Activated naive CD8-positive, alpha-beta T cell treated with anti-CD3 and anti-CD28 coated beads for 36 hours (primary cell): ENCODE results near the gene MRPL14. TPM values are rescaled to one million over a fixed set of nuclear protein-coding genes. Genes with fewer than 3 reads are reported as not detected.

Experiments used
- DNase-seq: peaks from one replicate; pipeline ENCODE4 v3.0.0; 2021
- H3K27ac Mint-ChIP-seq: one replicate; pipeline ENCODE4 v1.8.0; 2022; ENCODE audit warnings: mild to moderate bottlenecking, moderate library complexity, mixed read lengths
- H3K27me3 Mint-ChIP-seq: one replicate; pipeline ENCODE4 v1.8.0; 2022; ENCODE audit warnings: mild to moderate bottlenecking, mixed read lengths
- H3K36me3 Mint-ChIP-seq: one replicate; pipeline ENCODE4 v1.8.0; 2021; ENCODE audit warnings: mild to moderate bottlenecking, mixed read lengths
- H3K4me1 Mint-ChIP-seq: one replicate; pipeline ENCODE4 v1.8.0; 2021; ENCODE audit warnings: mixed read lengths
- H3K4me3 Mint-ChIP-seq: one replicate; pipeline ENCODE4 v1.8.0; 2022; ENCODE audit warnings: mild to moderate bottlenecking, moderate library complexity, mixed read lengths
- H3K9me3 Mint-ChIP-seq: one replicate; pipeline ENCODE4 v1.8.0; 2022; ENCODE audit warnings: mixed read lengths
- total RNA-seq, 2 experiments: library from RNA; stranded (reverse); gene quantifications; one replicate each; pipeline ENCODE4 v1.2.3, GENCODE V29; 2021

The MRPL14 gene
- total RNA-seq, 2 experiments from 2014 or later = 58.5 to 60.8 TPM

- Mint-ChIP-seq H3K27ac (no peak overlapping the region), H3K36me3 (peaks cover 19% of the 10 kb centered on the region), H3K9me3 (no peaks in the 10 kb centered on the region), H3K4me3 (no peak overlapping the region), H3K4me1 (peaks cover 61% of the 10 kb centered on the region), H3K27me3 (no peaks in the 10 kb centered on the region)
- no peak for DNase-seq
Measured at GRCh38 chr6:44119704-44120262, 7.5 kb downstream of the MRPL14 start.

GRCh38 chr6:44117397-44118128 is 9.7 kb downstream of the MRPL14 start:
- no peak overlapping the region for H3K27ac Mint-ChIP-seq
- no peaks in the 10 kb centered on the region for H3K9me3 Mint-ChIP-seq
- DNase-seq = no peak
- H3K4me1 Mint-ChIP-seq = peaks cover 38% of the 10 kb centered on the region
- no peak overlapping the region for H3K4me3 Mint-ChIP-seq
- peaks cover 15% of the 10 kb centered on the region for H3K36me3 Mint-ChIP-seq
- H3K27me3 Mint-ChIP-seq = no peaks in the 10 kb centered on the region

- H3K36me3 Mint-ChIP-seq = peaks cover 14% of the 10 kb centered on the region
- DNase-seq = no peak
- no peak overlapping the region for H3K4me3 Mint-ChIP-seq
Measured at GRCh38 chr6:44116641-44117382, 10.4 kb downstream of the MRPL14 start.

GRCh38 chr6:44115866-44116265 is 11.4 kb downstream of the MRPL14 start:
- H3K9me3 Mint-ChIP-seq = no peaks in the 10 kb centered on the region
- H3K27me3 Mint-ChIP-seq = no peaks in the 10 kb centered on the region
- DNase-seq = no peak
- peaks cover 19% of the 10 kb centered on the region for H3K36me3 Mint-ChIP-seq
- no peak overlapping the region for H3K4me3 Mint-ChIP-seq
- peaks cover 29% of the 10 kb centered on the region for H3K4me1 Mint-ChIP-seq
- H3K27ac Mint-ChIP-seq = no peak overlapping the region

More at GRCh38 chr6:44116641-44117382, 10.4 kb downstream of the MRPL14 start:
- Mint-ChIP-seq H3K4me1 (peaks cover 34% of the 10 kb centered on the region), H3K9me3 (no peaks in the 10 kb centered on the region), H3K27me3 (no peaks in the 10 kb centered on the region), H3K27ac (no peak overlapping the region)

- Mint-ChIP-seq H3K9me3 (no peaks in the 10 kb centered on the region), H3K4me3 (no peak overlapping the region), H3K27ac (no peak overlapping the region), H3K4me1 (peaks cover 15% of the 10 kb centered on the region), H3K27me3 (no peaks in the 10 kb centered on the region), H3K36me3 (peaks cover 18% of the 10 kb centered on the region)
- no peak for DNase-seq
Measured at GRCh38 chr6:44113414-44113813, 13.8 kb downstream of the MRPL14 start.

GRCh38 chr6:44111434-44112417 is 15.5 kb downstream of the MRPL14 start:
- H3K9me3 Mint-ChIP-seq = no peaks in the 10 kb centered on the region
- no peak overlapping the region for H3K27ac Mint-ChIP-seq
- no peak overlapping the region for H3K4me3 Mint-ChIP-seq
- no peaks in the 10 kb centered on the region for H3K27me3 Mint-ChIP-seq
- peaks cover 15% of the 10 kb centered on the region for H3K36me3 Mint-ChIP-seq
- peaks cover 6% of the 10 kb centered on the region for H3K4me1 Mint-ChIP-seq
- DNase-seq = no peak

- Mint-ChIP-seq H3K4me1 (no peaks in the 10 kb centered on the region), H3K9me3 (no peaks in the 10 kb centered on the region), H3K27ac (no peak overlapping the region), H3K36me3 (peaks cover 15% of the 10 kb centered on the region), H3K4me3 (no peak overlapping the region), H3K27me3 (no peaks in the 10 kb centered on the region)
- DNase-seq = no peak
Measured at GRCh38 chr6:44110966-44111365, 16.3 kb downstream of the MRPL14 start.

GRCh38 chr6:44110005-44110676 is 17.1 kb downstream of the MRPL14 start:
- Mint-ChIP-seq H3K36me3 (peaks cover 13% of the 10 kb centered on the region), H3K27me3 (no peaks in the 10 kb centered on the region), H3K27ac (no peak overlapping the region), H3K4me1 (peaks cover under 1% of the 10 kb centered on the region), H3K9me3 (no peaks in the 10 kb centered on the region), H3K4me3 (no peak overlapping the region)
- no peak for DNase-seq

GRCh38 chr6:44109212-44109611 is 18.0 kb downstream of the MRPL14 start:
- no peak for DNase-seq
- H3K36me3 Mint-ChIP-seq = peaks cover 13% of the 10 kb centered on the region
- no peaks in the 10 kb centered on the region for H3K9me3 Mint-ChIP-seq
- H3K4me3 Mint-ChIP-seq = no peak overlapping the region
- H3K27ac Mint-ChIP-seq = no peak overlapping the region
- peaks cover 2% of the 10 kb centered on the region for H3K4me1 Mint-ChIP-seq
- no peaks in the 10 kb centered on the region for H3K27me3 Mint-ChIP-seq

- DNase-seq = no peak
- peaks cover 2% of the 10 kb centered on the region for H3K4me1 Mint-ChIP-seq
- no peak overlapping the region for H3K4me3 Mint-ChIP-seq
- no peak overlapping the region for H3K27ac Mint-ChIP-seq
- peaks cover 13% of the 10 kb centered on the region for H3K36me3 Mint-ChIP-seq
- H3K27me3 Mint-ChIP-seq = no peaks in the 10 kb centered on the region
- no peaks in the 10 kb centered on the region for H3K9me3 Mint-ChIP-seq
Measured at GRCh38 chr6:44108471-44108870, 18.8 kb downstream of the MRPL14 start.

GRCh38 chr6:44107017-44107416 is 20.2 kb downstream of the MRPL14 start:
- DNase-seq = no peak
- peaks cover 7% of the 10 kb centered on the region for H3K36me3 Mint-ChIP-seq
- peaks cover 2% of the 10 kb centered on the region for H3K4me1 Mint-ChIP-seq
- H3K27me3 Mint-ChIP-seq = no peaks in the 10 kb centered on the region
- no peaks in the 10 kb centered on the region for H3K9me3 Mint-ChIP-seq
- no peak overlapping the region for H3K4me3 Mint-ChIP-seq
- H3K27ac Mint-ChIP-seq = no peak overlapping the region

GRCh38 chr6:44105993-44106740 is 21.1 kb downstream of the MRPL14 start:
- Mint-ChIP-seq H3K4me3 (no peak overlapping the region), H3K9me3 (no peaks in the 10 kb centered on the region), H3K36me3 (peaks cover 3% of the 10 kb centered on the region), H3K27ac (no peak overlapping the region), H3K27me3 (no peaks in the 10 kb centered on the region), H3K4me1 (peaks cover 2% of the 10 kb centered on the region)
- DNase-seq = no peak

GRCh38 chr6:44105146-44105545 is 22.1 kb downstream of the MRPL14 start:
- Mint-ChIP-seq H3K27me3 (no peaks in the 10 kb centered on the region), H3K36me3 (peaks cover 2% of the 10 kb centered on the region), H3K27ac (no peak overlapping the region), H3K4me1 (peaks cover 2% of the 10 kb centered on the region), H3K9me3 (no peaks in the 10 kb centered on the region), H3K4me3 (no peak overlapping the region)
- no peak for DNase-seq
